NCI-H510A treated with DMSO at 0.1 percent for 48 hours (cell line): ENCODE data around the gene AHR.

ENCODE experiments used
- DNase-seq: peaks from one replicate; lab custom pipeline; 2025; lab: John Stamatoyannopoulos, UW

The AHR gene

DNA sequence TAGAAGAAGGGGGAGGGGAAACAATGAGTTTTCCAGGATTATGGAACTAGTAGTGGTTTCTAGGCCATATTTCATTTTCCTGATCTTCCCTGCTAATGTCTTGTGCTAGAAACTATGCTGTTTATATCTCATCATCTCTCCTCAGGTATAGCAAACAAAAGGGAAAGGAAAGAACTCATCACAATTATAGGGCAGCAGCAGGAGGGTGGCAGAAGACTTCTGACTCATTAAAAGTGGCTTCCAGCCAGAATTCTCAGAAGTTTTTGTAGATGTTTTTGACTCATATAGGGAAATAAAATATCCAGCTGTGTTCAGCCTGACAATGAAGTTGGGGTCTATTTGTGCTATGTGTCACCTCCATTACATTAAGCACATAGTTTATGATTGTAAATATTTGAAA is 6.5 kb downstream of the AHR start:
- DNase-seq = no peak

DNA sequence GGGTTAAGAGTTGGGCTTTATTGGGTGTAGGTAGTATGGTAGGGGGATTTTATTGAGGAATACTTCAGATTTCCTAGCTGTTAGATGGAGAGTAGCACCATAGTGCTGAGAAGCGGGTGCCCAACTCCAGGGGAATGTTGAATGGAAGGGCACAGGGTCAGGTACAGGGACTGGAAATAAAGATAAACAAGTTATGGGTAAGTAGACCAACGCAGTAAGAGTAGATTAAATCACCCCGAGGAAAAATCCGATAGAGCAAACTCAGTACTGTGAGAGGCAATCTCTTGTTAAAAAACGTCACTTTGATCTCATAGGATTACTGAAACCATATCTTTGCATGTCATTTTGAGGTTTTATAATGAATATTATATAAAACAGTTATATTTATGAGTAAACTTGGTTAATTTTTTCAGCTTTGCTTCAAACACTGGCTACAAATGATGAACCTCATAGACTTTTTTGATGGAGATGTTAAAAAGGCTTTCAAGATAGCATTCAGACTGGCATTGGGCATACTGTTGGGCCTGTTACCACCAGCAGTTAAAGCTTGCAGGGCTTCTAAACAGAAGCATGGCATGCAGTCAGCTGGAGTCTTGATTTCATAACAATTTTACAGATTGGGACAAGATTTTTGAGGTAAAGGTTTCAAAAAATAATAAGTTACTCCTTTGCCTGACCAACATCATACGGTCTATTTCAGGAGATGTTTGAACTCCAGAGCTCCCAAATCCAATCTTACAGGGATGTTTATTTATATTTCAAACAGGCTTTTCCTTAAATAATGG is 7.1 kb downstream of the AHR start:
- no peak for DNase-seq

DNA sequence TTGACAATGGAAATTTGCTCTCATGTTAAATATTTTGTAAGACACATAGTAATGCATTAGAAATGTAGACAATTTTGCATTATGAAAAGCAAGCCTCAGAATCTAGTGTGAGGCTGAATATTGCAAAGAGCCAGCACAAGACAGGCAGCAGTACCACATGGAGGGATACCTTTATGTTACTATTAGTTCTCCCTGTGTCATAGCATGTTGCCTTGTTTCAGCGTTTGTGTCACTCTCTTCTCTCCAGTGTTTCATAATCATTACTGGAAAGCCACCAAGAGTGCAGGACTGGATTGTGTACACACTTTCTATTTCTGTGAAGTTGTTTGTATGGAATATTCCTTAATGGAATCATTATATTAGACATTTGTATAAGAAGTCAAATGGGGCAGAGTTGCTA is 8.5 kb downstream of the AHR start:
- no peak for DNase-seq

DNA sequence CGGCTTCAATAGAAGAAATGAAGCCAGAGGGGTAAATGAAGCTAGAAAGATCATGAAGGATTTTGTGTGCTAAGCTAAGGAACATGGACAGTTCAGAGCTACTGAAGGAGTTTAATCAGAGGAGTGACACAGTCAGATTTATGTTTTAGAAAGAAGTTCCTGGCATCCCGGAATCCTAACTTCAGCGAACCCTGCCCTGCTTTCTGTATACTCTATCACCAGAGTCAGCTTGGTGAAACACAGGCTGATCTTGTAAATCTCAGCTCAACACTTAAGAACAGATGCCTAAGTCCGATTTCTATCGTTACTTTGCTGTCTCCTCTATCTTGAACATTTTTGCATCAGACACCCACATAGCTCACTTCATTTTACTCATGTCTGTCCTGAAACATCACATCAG is 9.1 kb downstream of the AHR start:
- no peak for DNase-seq

GRCh38 chr7:17307969-17308648 is 9.7 kb downstream of the AHR start:
- DNase-seq = no peak

DNA sequence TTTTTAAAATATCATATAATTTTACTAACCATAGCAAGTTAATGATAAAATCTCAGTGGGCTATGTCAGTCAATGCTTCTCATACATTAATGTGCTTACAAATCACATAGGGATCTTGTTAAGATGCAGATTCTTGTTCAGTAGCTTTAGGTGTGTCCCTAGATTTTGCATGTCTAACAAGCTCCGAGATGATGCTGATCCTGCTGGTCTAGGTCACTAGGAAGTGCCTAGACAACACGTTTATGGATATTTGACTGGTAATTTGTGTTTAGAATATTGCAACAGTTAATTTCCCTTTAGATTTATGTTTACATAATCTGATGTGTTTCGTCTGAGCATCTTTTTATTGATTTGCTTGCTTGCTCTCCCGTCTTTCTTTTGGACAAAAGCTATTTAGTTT is 12.7 kb downstream of the AHR start:
- no peak for DNase-seq

DNA sequence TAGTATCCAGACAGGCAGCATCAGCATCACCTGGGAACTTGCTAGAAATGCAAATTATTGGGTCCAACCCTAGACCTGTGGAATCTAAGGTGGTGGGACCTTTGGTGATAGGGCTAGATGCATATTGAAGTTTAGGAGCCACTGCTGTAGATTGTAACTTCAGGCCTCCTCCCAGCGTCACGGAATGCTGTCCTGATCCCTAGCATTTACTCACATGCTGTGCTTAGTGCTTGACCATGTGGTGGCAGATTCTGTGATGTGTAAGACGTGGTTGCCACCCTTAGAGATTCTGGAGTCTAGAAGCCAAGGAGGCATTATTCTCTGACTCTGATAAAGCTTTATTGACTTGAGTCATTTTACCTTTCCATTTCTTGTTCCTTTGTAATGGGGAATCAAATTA is 13.5 kb downstream of the AHR start:
- no peak for DNase-seq

GRCh38 chr7:17312641-17313040 is 14.2 kb downstream of the AHR start:
- no peak for DNase-seq

GRCh38 chr7:17313194-17313593 is 14.7 kb downstream of the AHR start:
- DNase-seq = no peak

- DNase-seq = no peak
These were observed 17.5 kb downstream of the AHR start for GRCh38 chr7:17315974-17316373.

DNA sequence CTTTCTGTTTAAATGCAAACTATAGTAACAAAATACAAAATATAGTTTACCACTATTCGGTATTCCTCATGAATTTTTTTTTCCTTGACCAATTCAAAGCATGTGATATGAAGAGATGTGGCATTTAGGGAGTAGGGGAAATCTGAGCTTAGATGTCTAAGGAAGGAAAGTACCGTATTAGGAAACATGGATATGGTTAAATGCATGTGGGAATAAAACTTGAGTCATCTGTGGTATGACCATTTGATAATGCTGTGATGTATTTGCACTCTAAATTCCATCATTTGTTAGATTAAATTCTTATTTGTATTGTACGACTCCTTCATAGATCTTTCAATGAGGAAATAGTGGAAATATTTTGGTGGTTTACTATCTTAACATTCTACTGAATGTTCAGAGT is 19.7 kb downstream of the AHR start:
- no peak for DNase-seq

GRCh38 chr7:17319164-17320101 is 21.0 kb downstream of the AHR start:
- no peak for DNase-seq

DNA sequence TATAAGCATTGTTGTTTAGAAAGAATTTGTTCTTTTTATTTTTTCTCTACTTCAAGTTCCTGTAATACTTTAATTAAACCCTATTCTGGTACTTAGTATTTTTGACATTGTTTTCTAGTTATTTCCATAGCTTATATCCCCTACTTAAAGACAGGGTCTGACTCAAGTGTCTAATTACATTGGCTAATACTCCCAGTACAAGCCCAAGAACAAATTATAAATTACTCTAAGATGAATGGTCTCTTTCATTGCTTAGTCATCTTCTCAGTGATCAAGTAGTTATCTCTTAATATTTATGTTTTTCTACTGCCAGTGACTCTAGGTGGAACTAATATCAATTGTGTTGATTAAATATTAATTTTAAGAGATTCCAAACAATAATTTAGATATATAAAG is 21.6 kb downstream of the AHR start:
- no peak for DNase-seq

DNA sequence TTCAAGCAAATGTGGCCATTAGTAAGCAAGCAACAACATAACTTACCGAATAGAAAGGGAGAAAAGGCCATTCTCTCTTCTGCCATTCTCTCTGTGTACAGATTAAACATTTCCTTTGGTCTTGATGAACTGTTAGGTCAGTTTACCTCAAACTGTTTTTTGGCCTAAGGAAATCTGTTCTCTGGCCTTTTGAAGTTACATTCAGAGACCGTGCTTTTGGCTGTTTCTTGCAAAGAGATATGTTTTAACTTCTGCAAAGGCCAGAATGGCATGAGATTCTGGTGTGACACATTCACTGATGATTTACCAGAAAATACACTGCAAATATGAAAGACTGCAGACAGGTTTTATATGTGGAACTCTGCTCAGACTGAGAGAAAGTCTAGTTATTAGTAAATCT is 22.2 kb downstream of the AHR start:
- DNase-seq = no peak

GRCh38 chr7:17325364-17325763 is 26.9 kb downstream of the AHR start:
- no peak for DNase-seq

- DNase-seq = no peak
These were observed 27.9 kb downstream of the AHR start for GRCh38 chr7:17326378-17326777.

GRCh38 chr7:17328641-17329040 is 30.2 kb downstream of the AHR start:
- DNase-seq = no peak

- no peak for DNase-seq
These were observed 31.0 kb downstream of the AHR start for GRCh38 chr7:17329440-17329839.

DNA sequence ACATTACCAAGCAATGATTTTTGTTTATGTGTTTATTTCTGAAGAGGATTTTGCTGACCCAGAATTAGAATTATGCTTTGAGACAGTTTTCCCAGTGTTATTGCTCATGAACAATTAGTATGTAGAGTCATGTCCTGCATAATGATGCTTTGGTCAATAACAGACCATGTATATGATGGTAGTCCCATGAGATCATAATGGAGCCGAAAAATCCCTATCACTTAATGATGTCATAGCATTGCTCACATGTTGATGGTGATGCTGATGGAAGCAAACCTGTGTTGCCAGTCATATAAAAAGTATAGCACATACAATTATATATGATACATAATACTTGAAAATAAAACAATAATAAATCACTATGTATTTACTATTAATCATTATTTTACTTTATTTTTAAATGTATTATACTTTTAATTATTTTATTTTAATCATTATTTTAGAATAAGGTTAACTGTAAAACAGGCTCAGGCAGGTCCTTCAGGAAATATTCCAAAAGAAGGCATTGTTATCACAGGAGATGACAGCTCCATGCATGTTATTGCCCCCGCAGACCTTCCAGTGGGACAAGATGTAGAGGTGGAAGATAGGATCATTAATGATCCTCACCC is 33.5 kb downstream of the AHR start:
- no peak for DNase-seq

DNA sequence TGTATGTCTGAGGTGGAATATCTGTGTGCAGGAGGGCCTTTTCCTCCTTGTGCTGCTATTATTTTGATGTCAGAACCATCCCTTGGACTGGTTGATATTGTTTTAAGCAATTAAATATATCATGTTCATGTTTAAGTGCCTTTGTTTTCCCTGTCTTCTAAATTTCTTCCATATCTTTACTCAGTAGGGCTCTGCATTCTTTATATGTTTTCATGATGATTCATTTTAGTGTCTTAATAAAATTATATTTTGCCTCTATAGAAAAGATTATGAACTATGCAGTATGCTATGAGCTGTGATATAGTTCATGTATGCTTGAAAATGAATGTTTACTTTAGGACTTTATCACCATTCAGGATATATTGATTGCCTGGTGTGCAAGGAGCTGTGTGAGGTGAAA is 34.8 kb downstream of the AHR start:
- no peak for DNase-seq

DNA sequence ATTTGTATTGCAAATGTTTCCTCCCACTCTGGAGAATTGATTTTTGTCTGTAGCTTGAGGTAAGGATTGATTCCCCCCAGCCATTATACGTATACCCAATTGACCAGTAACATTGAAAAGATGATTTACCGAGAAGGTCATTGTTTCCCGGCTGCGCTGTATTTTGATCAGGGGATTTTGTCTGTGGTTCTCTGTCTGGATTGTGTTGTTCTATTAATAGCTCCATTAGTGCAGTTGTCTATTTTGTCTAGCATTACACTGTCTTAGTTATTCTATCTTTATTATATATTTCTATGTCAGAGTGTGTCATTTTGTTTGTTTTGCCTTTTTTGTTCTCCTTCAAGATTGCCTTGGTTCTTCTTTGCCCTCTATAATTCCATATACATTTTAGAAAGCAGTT is 37.7 kb downstream of the AHR start:
- DNase-seq = no peak

DNA sequence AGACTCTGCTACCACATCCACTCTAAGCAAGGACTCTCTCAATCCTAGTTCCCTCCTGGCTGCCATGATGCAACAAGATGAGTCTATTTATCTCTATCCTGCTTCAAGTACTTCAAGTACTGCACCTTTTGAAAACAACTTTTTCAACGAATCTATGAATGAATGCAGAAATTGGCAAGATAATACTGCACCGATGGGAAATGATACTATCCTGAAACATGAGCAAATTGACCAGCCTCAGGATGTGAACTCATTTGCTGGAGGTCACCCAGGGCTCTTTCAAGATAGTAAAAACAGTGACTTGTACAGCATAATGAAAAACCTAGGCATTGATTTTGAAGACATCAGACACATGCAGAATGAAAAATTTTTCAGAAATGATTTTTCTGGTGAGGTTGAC is 40.7 kb downstream of the AHR start:
- no peak for DNase-seq
